HG02798 (cell line): ENCODE results near the gene DTX4.
A peak's percentile ranks its signal among the peaks of the same experiment; 100 is the strongest.

Experiments used
- ATAC-seq: cut with Tn5 transposase; IDR thresholded peaks from one replicate; pipeline ENCODE4 v1.9.1; 2021; ENCODE audit warnings: mild to moderate bottlenecking; ENCODE audit not compliant: unreplicated experiment, poor library complexity

DTX4 gene

DNA sequence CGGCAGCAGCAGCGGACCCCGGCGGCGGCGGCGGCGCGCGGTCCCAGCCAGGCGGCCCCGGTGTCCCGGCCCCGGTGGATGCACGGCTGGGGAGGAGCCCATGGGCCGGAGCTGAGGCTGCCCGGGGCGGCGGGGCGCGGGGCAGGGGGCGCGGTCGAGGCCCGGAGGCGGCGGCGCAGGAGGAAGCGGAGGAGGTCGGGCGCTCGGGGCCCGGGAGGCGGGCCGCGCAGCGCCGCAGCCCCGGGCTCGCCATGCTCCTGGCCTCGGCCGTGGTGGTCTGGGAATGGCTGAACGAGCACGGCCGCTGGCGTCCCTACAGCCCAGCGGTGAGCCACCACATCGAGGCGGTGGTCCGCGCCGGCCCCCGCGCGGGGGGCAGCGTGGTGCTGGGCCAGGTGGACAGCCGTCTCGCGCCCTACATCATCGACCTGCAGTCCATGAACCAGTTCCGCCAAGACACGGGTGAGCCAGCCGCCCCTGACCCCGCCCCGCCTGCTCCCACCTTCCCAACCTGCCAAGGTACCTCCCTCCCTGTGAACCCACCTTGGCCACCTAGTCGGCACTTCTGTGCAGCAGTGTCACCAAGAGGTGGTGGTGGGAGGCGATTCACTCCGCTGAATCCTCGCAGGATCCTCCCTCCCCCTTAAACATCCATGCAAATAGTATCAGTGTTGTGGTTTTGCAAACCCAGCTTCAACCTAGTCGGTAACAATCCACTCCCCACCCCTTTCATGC, 580 bp downstream of the DTX4 start:
- ATAC-seq, result peak; percentile 24

- ATAC-seq, result no peak
Observed at GRCh38 chr11:59173080-59173963, 1.4 kb downstream of the DTX4 start.

GRCh38 chr11:59173964-59174663, 2.2 kb downstream of the DTX4 start:
- no peak for ATAC-seq

- ATAC-seq, result no peak
Observed at GRCh38 chr11:59174664-59175033, 2.7 kb downstream of the DTX4 start.

DNA sequence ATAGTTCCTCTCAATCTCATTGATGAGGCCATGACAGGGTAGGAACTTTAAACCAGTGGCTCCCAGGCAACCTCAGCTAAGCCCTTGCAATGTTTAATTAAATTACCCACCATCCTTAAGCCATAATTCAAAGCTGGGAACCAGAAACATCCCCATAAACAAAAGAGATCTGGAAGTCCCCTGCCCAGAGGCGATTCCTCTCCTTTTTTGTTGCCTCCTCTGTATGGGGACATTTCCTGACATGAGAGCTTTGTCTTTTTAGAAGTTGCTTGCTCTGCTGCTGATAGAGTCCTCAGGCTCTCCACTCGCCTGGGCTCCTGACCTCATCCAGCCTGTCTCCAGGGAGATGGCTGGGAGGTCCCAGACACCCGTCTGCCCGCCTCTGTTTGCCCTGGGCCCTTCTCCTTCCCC, 3.2 kb downstream of the DTX4 start:
- ATAC-seq, result no peak

DNA sequence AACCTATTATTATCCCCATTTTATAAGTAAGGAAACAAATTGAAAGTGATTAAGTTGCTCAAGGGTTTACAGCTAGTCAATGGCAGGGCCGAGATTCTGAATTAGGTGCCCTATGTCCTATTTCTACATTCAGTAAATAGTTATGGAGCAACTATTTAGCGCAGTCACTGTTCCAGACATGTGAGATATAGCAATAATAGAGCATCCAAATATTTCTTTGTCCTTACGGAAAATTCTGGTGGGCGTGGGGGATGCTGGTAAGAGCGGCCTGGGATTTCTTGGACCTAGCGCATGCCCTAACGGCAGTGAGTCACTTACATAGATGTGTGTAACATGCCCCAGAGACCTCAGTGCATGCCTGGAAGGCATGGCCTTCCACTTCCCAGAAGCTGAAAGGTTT, 4.4 kb downstream of the DTX4 start:
- ATAC-seq, result no peak

DNA sequence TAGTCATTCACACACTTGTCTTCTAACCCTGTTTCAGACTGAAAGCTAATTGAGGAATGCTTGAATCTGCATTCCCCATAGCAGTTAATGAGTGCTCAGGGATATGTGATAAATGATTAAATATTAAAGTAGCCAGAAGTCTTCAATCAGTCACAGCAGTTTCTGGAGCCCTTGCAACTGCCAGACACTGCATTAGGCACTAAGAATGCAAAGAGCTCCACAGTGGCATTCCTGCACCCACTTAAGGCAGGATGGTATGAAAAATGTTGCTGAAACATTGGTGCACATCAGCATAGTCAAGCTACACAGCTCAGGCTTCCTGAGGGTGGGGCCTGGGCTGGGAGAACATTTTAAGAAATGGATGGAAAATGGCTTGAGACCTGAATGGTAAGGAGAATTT, 6.5 kb downstream of the DTX4 start:
- ATAC-seq, result no peak

DNA sequence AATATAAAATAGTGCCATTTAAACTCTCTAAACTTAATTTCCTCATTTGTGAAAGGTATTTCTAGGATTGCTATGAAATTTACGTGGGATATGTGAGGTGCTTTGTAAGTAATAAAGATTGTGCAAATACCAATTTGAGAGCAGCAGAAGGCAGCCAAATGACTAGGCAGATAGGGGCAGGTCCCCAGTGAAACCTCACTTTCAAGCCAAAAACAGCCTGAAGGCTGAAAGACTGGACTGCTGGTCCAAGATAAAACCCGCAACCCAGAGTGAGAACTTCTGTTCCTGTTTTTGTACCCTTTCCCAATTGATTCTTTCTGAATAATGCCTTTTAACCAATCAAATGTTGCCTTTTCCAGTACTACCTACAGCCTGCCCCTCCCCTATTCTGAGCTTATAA, 7.2 kb downstream of the DTX4 start:
- ATAC-seq, result no peak

DNA sequence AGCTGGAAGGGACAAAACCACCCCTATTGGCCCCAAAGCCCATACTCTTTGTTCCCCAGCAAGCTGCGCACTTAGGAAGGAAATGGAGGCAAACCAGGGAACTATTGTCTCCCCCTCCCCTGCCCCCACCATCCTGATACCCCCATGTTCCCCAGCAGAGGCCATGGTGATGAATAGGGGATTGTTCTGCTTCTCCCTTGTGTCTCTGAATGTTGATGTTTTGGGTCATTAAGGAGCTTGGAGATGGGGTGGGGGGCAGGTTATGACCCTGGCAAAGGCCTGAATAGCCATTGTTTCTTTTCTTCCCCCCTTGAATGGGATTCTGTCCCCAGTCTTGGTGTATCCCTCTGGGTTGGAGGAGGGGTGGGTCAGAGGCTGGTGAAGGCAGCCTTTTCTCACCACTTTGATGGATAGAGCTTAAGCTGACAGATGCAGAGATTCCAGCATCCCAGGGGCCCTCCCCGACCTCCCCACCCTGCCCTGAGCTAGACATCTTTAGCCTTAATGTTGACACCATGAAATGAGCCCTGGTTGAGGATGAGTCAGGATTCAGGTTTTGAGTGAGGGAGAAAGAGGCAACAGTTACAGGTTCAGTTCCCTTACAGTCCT, 8.3 kb downstream of the DTX4 start:
- no peak for ATAC-seq

DNA sequence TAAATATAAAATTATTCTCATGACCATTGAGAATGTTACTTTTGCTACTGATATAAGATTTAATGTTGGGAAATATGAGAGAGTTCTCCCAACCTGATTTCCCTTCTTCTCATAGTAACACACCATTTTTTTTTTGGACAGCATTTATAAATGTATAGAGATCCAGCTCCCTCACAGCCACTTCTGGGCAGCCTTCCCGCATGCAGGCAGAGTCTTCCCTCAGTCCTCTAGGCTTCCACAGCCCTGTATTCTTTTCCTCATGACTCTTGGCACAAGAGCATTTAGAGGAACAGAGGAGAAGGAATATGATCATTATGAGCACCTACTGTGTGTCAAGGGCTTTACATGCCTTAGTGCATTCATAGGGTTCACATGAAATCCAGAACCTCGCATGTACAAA, 9.0 kb downstream of the DTX4 start:
- no peak for ATAC-seq

DNA sequence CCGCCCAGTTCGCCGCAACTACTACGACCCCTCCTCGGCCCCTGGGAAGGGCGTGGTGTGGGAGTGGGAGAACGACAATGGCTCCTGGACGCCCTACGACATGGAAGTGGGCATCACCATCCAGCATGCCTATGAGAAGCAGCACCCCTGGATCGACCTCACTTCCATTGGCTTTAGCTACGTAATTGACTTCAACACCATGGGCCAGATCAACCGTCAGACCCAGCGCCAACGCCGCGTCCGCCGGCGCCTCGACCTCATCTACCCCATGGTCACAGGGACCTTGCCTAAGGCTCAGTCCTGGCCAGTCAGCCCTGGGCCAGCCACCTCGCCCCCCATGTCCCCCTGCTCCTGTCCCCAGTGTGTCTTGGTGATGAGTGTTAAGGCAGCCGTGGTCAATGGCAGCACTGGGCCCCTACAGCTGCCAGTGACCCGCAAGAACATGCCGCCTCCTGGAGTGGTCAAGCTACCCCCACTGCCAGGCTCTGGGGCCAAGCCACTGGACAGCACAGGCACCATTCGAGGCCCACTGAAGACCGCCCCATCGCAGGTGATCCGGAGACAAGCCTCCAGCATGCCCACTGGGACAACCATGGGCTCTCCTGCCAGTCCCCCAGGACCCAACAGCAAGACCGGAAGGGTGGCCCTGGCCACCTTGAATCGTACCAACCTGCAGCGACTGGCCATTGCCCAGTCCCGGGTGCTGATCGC, 10.0 kb downstream of the DTX4 start:
- ATAC-seq, result no peak

DNA sequence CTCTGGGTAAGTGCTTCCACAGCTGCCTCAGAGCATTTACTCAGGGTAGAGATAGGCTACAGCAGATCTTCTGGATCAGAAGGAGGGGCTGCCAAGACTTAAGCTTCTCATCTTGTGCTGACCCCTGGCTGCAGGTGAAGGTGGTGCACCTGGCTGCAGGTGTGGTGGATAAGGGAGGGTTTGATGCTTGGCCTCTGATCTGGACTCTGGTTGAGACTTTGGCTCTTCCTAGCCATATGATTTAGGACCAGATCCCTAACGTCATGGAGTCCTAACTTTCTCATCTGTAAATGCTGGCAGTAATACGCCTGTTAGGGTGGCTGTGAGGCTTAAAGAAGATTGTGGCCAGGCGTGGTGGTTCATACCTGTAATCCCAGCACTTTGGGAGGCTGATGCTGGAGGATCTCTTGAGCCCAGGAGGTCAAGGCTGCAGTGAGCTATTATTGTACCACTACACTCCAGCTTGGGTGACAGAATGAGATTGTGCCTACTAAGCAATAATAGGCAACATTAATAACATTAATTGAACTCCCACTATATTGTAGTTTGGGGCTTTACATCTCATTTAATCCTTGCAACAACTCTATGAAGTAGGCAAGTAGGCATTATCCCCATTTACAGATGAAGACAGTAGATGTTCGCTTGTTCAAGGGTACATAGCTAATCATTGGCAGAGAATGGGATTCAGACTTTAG, 10.7 kb downstream of the DTX4 start:
- ATAC-seq, result no peak

- no peak for ATAC-seq
Observed at GRCh38 chr11:59183771-59184170, 11.8 kb downstream of the DTX4 start.

GRCh38 chr11:59184691-59185339, 12.9 kb downstream of the DTX4 start:
- ATAC-seq, result no peak

DNA sequence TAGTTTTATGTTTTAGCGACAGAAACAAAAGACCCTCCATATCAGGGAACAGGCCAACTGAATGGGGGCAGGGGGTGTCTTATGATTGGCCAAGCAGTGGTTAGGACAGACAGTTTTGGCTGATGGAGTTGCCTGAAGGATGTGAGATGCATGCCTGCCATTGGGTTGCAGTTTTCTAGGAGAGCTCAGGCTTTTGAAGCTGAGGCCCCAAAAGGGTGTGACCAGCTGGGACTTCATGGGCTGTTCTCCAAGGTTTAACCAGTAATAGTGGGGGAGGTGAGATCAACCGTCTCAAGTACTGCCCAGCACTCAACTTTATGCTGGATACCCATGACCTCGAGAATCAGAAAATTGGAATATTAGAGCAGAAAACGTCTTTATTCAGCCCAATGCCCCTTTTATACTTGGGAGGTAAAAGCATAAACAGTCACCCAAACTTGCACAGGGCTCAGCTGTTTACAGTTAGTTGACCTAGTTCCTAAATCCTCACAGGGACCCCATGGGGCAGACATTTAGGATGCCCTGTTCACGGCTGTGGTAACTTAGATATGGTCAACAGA, 13.5 kb downstream of the DTX4 start:
- no peak for ATAC-seq

GRCh38 chr11:59186130-59186594, 14.2 kb downstream of the DTX4 start:
- ATAC-seq, result peak; percentile 79

- ATAC-seq, result no peak
Observed at GRCh38 chr11:59187035-59187434, 15.1 kb downstream of the DTX4 start.

DNA sequence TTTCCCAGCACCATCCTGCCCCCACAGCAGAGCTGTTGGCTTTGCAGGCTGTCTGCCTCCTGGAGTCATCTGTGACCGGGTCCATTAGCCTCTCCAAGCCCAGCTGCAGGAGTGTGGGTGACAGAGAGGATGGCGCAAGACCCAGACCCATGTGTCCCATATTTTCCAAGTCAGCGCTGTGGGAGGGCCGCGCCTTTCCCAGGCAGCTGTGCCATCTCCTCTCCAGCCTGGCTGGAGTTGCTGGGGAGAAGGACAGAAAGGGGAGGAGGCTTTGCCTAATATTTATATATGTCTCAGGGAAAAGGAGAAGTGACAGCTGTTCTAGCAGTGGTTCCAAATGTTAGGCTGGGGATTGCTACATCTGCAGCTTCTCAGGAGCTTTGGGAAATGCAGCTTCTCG, 15.7 kb downstream of the DTX4 start:
- ATAC-seq, result no peak

GRCh38 chr11:59188954-59189353, 17.0 kb downstream of the DTX4 start:
- ATAC-seq, result no peak
